ENCODE measurements around the gene KCNJ14.
"Not testable (repeated sequence)": the region's sequence is repeated elsewhere in the genome, so short reads cannot be mapped to it uniquely, and the experiment has no call there.

KCNJ14 gene

DNA sequence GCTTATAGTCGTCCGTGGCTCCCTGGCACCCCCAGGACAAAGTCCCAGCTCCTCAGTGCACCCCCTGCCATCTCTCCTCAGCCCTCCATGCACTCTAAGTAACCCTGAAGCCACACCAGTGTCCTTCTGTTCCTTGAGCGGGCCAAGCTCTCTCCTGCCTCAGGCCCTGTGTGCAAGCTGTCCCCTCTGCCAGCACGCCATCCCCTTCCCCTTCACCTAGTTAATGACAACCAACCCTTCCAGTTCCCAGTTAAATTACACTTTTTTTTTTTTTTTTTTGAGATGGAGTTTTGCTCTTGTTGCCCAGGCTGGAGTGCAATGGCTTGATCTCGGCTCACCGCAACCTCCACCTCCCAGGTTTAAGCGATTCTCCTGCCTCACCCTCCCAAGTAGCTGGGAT is 33.1 kb downstream of the KCNJ14 start:
- not testable (repeated sequence) for DNase-seq (ENCODE audit: low spot score)

DNA sequence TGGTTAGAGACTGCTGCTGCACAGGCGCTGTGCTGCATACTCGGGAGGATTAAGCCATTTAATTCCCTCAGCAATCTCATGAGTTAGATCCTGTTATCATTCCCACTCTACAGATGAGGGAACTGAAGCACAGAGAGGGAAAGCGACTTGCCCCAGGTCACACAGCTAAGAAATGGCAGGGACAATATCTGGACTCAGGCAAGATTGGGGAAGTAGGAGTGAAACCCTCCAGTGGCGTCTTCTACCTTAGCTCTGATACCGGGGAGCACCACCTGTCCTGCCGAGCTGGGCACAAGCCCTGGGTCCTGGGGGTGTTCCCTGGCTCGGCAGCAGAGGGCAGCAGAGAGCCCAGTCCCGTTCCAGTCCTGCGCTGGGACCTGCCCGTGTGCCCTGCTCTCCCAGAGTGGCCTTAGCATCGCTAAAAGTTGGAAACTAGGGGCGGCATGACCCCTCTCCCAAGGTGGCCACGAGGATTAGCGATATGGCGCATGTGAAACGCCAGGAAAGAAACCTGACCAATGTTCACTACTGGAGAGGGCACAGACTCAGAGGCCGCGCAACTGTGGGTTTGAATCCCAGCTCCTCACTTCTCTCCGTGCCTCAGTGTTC is 34.3 kb downstream of the KCNJ14 start:
- peak; percentile 74 for DNase-seq (ENCODE audit: low spot score)

- DNase-seq (ENCODE audit: low spot score): no peak
Observed at GRCh38 chr19:48490981-48491792, 35.8 kb downstream of the KCNJ14 start.

- DNase-seq (ENCODE audit: low spot score): peak; percentile 60
Observed at GRCh38 chr19:48491793-48492123, 36.4 kb downstream of the KCNJ14 start.

GRCh38 chr19:48492925-48493717 is 37.7 kb downstream of the KCNJ14 start:
- DNase-seq (ENCODE audit: low spot score): peak; percentile 93

GRCh38 chr19:48493718-48494401 is 38.5 kb downstream of the KCNJ14 start:
- no peak for DNase-seq (ENCODE audit: low spot score)

GRCh38 chr19:48495396-48495795 is 40.0 kb downstream of the KCNJ14 start:
- DNase-seq (ENCODE audit: low spot score): no peak

DNA sequence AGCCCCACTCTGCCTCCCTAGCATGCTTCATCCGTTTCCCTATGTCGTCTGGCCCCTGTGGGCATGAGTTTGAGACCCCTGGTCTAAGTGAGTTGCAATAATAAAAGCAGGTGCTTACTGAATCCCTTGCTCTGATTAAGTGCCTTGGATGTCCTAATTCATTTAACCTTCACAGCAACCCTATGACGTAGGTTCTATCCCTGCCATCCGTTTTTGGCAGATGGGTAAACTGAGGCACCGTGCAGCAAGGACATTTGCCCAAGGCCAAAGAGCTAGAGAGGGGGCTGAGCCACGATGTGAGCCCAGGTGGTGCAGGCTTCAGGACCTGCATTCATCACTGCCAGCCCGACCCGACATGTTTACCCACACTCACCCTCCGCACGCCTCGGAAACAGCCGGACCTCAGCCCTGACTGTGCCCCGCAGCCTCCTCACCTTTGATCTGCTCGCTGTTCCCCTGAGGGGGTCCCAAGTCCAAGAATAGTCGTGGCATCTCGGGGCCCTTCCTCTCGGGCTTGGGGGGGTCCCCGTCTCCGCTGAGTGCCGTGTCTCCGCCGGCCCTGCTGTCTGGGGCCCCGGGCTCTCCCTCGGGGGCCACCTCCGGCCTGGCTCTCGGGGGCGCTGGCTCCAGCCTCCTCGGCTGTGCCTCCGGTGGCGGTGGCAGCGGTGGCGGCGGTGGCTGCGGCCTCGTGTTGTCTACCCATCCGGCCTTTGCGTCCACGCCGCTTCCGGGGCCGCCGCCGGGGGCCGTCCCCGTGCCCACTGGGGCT is 41.8 kb downstream of the KCNJ14 start:
- no peak for DNase-seq (ENCODE audit: low spot score)

- DNase-seq (ENCODE audit: low spot score): no peak
Observed at GRCh38 chr19:48497728-48498594, 42.6 kb downstream of the KCNJ14 start.

DNA sequence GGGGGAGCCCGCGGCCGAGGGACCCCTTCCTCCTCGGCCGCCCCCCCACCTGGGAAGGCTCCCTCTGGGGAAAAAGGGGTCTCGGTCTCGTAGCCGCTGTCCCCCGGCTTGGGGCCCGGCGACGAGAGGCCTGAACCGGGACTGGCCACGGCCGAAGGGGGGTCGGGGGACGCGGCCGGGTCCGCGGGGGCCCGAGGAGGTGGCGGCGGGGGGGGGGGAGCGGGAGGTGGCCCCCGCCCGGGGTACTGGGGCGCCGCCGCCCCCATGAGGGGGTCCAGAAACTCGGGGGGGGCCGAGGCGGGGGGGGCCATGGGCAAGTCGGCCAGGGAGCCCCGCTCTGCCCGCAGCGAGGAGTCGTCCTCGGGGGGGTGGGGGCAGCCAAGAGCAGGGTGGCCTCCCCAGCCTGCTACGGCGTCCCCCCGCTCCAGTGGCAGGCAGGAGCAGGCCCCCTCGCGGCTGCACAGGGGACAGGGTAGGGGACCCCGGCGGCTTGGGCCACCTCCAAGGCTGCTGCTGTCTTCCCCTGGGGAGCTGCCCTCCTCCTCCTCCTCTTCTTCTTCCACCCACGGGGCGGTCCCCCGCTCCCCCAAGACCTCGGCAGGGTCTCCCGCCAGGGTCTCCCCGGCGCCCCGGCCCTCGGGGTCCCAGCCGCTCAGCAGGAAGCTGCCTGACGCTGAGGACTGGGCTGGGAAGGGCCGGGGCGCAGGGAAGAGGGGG is 43.4 kb downstream of the KCNJ14 start:
- no peak for DNase-seq (ENCODE audit: low spot score)

DNA sequence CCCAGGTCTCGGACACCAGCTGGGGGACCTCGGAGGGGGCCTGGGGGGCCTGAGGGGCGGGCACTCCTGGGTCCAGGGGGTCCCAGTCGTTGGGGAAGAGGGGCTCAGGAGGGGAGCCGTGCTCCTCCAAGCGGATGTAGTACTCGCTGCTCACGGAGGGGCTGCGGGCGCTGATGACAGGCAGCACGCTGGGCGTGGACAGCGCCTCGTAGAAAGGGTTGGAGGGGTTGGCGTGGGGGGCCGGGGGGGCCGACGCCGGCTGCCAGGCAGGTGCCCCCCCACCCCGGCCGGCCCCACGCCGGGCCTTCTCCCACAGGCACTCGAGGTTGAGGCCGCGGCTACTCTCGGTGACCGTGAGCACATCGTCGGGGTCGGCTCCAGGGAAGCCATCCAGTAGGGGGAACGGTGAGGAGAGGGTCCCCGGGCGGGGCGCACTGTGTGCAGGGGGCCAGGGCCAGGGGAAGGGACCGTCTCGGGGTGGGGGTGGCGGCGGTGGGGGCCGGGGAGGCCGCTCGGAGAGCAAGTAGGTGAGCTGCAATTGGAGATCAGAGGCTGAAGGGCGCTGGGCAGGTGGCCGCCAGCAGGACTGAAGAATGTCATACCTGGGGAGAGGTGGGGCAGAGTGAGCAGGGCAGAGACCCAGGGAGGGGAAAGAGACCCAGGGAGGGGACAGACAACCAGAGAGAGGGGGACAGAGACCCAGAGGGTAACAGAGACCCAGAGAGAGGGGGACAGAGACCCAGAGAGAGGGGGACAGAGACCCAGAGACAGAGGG is 44.1 kb downstream of the KCNJ14 start:
- DNase-seq (ENCODE audit: low spot score): no peak

DNA sequence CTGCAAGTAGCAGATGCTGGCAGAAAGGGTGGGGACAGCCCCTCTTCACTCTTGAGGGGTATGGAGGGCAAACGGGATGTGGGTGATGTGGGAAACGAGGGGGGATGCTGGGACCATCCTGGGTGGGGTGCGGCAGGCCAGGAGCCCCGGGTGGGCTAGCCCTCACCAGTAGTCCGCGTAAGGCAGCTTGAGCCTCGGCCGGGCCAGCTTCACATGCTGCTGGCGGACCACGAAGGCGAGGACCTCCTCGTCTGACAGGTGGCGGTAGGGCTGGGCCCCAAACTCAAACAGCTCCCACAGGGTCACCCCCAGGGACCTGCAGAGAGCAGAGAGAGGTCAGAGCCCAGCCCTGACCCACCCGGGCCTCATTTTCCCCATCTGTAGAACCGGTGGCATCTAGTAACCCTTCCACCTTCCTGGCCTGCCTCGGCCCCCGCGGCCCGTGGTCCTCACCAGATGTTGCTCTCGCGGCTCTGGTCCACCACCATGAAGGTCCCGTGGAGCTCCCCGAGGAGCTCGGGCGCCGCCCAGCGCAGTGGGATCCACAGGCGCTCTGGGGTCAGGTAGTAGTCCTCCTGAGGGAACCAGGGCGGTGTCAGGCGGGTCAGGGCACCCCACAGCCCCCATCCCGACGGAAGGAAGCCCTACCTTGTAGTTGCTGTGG is 45.6 kb downstream of the KCNJ14 start:
- no peak for DNase-seq (ENCODE audit: low spot score)

DNA sequence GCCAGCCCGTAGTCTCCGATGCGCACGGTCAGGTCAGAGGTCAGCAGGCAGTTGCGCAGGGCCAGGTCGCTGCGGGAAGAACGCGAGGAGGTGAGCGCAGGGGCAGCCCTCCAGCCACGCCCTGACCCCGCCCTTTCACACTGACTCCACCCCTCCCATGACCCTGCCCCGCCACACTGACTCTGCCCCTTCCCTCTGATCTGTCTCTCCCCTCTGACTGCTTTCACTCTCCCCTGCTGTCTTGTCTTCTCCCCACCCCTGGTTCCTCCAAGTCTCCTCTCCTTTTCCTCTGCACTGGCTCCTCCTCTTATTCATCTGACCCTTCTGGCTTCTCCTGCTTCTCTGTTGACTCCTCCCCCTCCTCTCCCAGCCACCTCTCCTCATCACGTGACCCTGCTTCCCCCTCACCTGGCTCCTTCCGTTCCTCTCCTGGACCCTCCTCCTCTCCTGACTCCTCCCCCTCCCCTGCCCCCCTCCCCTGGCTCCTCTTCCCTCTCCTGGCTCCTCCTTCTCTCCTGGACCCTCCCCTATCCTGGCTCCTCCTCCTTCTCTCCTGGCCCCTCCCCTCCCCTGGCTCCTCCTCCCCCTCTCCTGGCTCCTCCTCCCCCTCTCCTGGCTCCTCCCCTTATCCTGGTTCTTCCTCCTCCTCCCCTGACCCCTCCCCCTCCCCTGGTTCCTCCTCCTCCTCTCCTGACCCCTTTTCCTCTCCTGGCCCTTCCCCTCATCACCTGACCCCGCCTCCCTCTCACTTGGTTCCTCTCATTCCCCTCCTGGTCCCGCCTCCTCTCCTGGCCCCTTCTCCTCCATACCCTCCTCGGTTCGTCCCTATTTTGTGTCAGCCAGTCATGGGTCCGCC is 46.3 kb downstream of the KCNJ14 start:
- peak; percentile 94 for DNase-seq (ENCODE audit: low spot score)

DNA sequence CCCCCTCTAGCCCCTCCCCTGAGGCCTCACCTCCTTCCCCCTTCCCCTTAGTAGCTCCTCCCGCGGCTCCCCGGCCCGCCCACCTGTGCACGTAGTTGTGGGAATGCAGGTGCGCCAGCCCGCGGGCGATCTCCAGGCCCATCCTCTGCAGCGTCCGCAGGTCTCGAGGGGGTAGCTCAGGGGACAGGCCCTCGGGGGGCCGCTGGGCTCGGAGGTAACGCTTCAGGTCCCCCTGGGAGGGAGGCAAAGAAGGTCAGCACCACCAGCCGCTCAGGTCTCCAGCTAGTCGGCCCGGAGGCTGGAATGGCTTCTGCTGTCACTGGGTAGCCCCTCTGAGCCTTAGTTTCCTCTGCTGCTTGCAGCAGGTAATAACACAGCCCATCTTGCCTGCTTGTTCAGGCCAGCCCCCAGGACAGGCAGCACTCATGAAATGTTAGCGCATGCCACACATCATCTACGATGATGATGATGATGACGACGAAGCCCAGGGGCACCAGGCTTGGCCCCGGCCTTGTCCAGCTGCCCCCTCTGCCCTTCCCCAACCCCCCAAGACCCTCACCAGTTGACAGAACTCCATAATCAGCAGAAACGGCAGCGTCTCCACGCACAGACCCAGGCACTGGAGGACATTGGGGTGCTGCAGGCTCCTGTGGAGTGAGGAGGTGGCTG is 47.1 kb downstream of the KCNJ14 start:
- DNase-seq (ENCODE audit: low spot score): no peak

- DNase-seq (ENCODE audit: low spot score): peak; percentile 59
Observed at GRCh38 chr19:48506138-48506733, 50.9 kb downstream of the KCNJ14 start.

- DNase-seq (ENCODE audit: low spot score): no peak
Observed at GRCh38 chr19:48507911-48508439, 52.6 kb downstream of the KCNJ14 start.
